ENCODE results near the gene HNRNPA2B1.

The HNRNPA2B1 gene

DNA sequence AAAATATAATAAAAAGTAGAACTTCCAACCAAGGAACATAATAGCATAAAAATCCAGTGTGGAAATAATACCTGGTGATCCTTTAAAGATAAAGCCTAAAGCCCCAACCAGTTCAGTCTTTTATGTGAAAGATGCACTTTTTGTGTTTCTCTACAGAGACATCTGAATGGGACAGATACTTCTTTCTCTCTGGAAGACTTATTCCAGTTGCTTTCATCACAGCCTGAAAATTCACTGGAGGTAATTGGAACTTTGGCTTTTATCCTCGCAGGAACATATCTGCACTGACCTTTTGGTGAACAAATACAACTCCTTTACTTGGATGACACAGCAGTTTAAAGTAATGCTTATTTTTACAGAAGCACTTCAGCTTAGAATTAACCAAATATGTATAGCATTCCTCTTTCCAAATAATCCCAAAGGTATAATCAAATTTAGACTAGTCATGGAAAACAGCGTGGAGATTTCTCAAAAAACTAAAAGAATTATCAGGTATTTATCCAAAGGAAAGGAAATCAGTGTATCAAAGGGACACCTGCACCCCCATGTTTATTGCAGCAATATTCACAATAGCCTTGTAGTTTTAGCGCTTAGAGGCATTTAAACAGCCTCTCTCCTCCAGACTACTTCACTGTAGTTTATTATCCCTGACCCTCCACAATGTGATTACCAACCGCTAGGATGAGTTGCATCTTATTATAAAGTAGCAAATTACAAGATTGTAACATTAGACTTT is 16.8 kb downstream of the HNRNPA2B1 start:
- peak overlapping the region; percentile 5 to 66 (median 11) for H3K27ac Mint-ChIP-seq

DNA sequence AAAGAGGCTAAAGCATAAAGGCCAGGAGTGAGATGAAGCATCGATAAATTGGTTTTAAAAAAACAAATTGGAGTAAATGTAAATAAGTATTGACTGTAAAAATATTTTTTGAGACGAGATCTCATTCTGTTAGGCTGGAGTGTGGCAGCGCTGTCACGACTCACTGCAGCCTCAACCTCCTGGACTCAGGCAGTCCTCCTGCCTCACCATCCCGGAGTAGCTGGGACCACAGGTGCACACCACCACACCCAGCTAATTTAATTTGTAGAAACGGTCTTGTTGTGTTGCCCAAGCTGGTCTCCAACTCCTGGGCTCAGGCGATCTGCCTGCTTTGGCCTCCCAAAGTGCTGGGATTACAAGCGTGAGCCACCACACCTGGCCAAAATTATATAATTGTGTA is 17.8 kb downstream of the HNRNPA2B1 start:
- no peaks in the 10 kb centered on the region for H3K4me1 Mint-ChIP-seq
- H3K27me3 Mint-ChIP-seq (ENCODE audit: low read depth) = no peaks in the 10 kb centered on the region
- peaks cover 23% of the 10 kb centered on the region for H3K36me3 Mint-ChIP-seq (ENCODE audit: low read depth)
- H3K9me3 Mint-ChIP-seq = no peaks in the 10 kb centered on the region
- no peak overlapping the region for H3K27ac Mint-ChIP-seq
- TF ChIP-seq, protein P1, sequence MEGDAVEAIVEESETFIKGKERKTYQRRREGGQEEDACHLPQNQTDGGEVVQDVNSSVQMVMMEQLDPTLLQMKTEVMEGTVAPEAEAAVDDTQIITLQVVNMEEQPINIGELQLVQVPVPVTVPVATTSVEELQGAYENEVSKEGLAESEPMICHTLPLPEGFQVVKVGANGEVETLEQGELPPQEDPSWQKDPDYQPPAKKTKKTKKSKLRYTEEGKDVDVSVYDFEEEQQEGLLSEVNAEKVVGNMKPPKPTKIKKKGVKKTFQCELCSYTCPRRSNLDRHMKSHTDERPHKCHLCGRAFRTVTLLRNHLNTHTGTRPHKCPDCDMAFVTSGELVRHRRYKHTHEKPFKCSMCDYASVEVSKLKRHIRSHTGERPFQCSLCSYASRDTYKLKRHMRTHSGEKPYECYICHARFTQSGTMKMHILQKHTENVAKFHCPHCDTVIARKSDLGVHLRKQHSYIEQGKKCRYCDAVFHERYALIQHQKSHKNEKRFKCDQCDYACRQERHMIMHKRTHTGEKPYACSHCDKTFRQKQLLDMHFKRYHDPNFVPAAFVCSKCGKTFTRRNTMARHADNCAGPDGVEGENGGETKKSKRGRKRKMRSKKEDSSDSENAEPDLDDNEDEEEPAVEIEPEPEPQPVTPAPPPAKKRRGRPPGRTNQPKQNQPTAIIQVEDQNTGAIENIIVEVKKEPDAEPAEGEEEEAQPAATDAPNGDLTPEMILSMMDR (IDR thresholded peaks at IDR 0.05; ENCODE audit: unreplicated experiment in 3 of 3) = no peak
- no peak overlapping the region for H3K4me3 Mint-ChIP-seq

More for the DNA sequence above, 16.8 kb downstream of the HNRNPA2B1 start:
- Mint-ChIP-seq H3K27me3 (ENCODE audit: low read depth) (no peaks in the 10 kb centered on the region), H3K4me3 (no peak overlapping the region), H3K4me1 (no peaks in the 10 kb centered on the region), H3K36me3 (ENCODE audit: low read depth) (peaks cover 30% of the 10 kb centered on the region), H3K9me3 (no peaks in the 10 kb centered on the region)
- TF ChIP-seq, protein P1 (IDR thresholded peaks at IDR 0.05; ENCODE audit: unreplicated experiment in 3 of 3) = no peak

DNA sequence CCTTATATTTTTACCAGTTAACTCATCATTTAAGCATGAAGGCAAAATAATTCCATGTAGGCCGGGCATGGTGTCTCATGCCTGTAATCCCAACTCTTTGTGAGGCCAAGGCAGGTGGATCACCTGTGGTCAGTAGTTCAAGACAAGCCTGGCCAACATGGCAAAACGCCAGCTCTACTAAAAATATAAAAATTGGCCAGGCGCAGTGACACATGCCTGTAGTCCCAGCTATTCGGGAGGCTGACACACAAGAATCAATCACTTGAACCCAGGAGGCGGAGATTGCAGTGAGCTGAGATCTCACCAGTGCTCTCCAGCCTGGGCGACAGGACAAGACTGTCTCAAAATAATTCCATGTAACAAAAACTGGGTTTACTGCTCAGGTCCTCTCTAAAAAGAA is 18.3 kb downstream of the HNRNPA2B1 start:
- Mint-ChIP-seq H3K4me3 (no peak overlapping the region), H3K4me1 (no peaks in the 10 kb centered on the region), H3K36me3 (ENCODE audit: low read depth) (peaks cover 25% of the 10 kb centered on the region), H3K27me3 (ENCODE audit: low read depth) (no peaks in the 10 kb centered on the region), H3K9me3 (peaks cover 1% of the 10 kb centered on the region), H3K27ac (no peak overlapping the region)
- TF ChIP-seq, protein P1 (IDR thresholded peaks at IDR 0.05; ENCODE audit: unreplicated experiment in 3 of 3) = no peak

DNA sequence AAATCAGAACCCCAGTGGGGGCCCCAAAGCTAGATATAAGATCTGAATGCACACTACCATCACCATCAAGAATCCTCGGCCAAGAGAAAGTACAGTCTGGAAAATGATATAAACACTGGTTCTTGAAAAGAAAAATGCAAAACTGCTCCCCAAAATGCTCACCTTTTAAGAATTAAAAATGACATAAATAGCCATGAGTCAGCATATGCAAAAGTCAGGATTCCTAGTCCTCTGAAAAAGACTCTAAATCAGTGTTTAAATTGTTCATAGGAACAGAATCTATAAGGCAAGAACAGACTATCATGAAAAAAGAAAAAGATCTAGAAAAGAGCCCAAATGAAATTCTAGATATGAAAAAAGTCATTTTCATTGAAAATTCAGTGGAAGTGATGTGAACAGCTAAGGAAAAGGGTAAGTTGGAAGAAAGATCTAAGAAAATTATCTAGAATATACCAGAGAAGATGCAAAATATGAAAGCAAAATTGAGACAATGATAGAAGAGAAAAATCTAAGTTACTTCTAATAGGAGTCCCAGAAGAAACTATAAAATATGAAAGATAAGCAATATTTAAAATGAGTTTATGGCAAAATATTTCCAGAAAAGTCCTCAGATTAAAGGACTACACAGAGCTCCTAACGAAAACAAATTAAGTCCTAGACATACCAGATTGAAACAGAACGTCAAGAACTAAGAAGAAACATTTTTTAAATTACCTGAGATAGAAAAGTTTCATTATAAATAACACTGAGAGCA is 18.9 kb downstream of the HNRNPA2B1 start:
- no peak overlapping the region for H3K4me3 Mint-ChIP-seq
- TF ChIP-seq, protein P1 (IDR thresholded peaks at IDR 0.05; ENCODE audit: unreplicated experiment in 3 of 3) = no peak
- no peaks in the 10 kb centered on the region for H3K4me1 Mint-ChIP-seq
- peaks cover 24% of the 10 kb centered on the region for H3K36me3 Mint-ChIP-seq (ENCODE audit: low read depth)
- peaks cover 3% of the 10 kb centered on the region for H3K9me3 Mint-ChIP-seq
- H3K27ac Mint-ChIP-seq = peak overlapping the region in 1 of 3 experiments; percentile 11
- H3K27me3 Mint-ChIP-seq (ENCODE audit: low read depth) = no peaks in the 10 kb centered on the region

DNA sequence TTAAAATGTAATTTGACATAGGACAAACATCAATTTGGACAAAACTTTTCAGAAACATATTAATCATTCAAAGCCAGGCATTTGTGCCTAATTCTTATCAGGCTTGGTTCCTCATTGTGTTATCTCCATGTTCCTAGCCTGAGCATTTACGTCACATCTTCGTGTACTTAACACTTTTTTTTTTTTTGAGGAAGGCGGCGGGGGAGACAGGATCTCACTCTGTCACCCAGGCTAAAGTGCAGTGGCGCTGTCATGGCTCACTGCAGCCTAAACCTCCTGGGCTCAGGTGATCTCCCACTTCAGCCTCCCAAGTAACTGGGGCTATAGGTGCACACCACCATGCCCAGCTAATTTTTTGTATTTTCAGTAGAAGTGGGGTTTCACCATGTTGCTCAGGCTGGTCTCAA is 19.8 kb downstream of the HNRNPA2B1 start:
- peaks cover 3% of the 10 kb centered on the region for H3K9me3 Mint-ChIP-seq
- peak overlapping the region in 1 of 3 experiments; percentile 8 for H3K27ac Mint-ChIP-seq
- peaks cover 23% of the 10 kb centered on the region for H3K36me3 Mint-ChIP-seq (ENCODE audit: low read depth)
- TF ChIP-seq, protein P1 (IDR thresholded peaks at IDR 0.05; ENCODE audit: unreplicated experiment in 3 of 3) = no peak
- no peak overlapping the region for H3K4me3 Mint-ChIP-seq
- no peaks in the 10 kb centered on the region for H3K4me1 Mint-ChIP-seq
- H3K27me3 Mint-ChIP-seq (ENCODE audit: low read depth) = no peaks in the 10 kb centered on the region

Measured in nephron (organoid).